GM23338 (cell line): ENCODE results near the gene MTFR1L. TPM values are rescaled to one million over a fixed set of nuclear protein-coding genes. Genes with fewer than 3 reads are reported as not detected.

Source experiments
- ATAC-seq: fragments of 200-7000 bp; cut with Tn5 transposase; 3 replicates; pipeline ENCODE4 v1.9.1; 2020
- DNase-seq: peaks from one replicate; pipeline ENCODE4 v3.0.0-alpha.2; 2015; ENCODE audit warnings: low spot score
- H2AFZ ChIP-seq: fragments of 200-600 bp; sonication (generic); 2 replicates; pipeline ENCODE4 v1.8.0; 2016; ENCODE audit warnings: antibody characterized with exemption, mild to moderate bottlenecking, moderate library complexity
- H3F3A ChIP-seq: fragments of 200-600 bp; sonication (generic); replicated peaks from 2 replicates; pipeline ENCODE4 v1.8.0; 2017; ENCODE audit warnings: antibody characterized with exemption, mixed run types, low read depth
- H3K27ac ChIP-seq: fragments of 200-600 bp; sonication (generic); 2 replicates; pipeline ENCODE4 v1.6.1; 2016; ENCODE audit warnings: low read depth
- H3K27me3 ChIP-seq: fragments of 200-600 bp; sonication (generic); 2 replicates; pipeline ENCODE4 v1.8.0; 2016; ENCODE audit warnings: mild to moderate bottlenecking, mixed run types, moderate library complexity; ENCODE audit not compliant: insufficient read depth
- H3K36me3 ChIP-seq: fragments of 200-600 bp; sonication (generic); 2 replicates; pipeline ENCODE4 v1.8.0; 2016; ENCODE audit warnings: mild to moderate bottlenecking; ENCODE audit not compliant: insufficient read depth
- H3K4me1 ChIP-seq: fragments of 200-600 bp; sonication (generic); 2 replicates; pipeline ENCODE4 v1.8.0; 2016; ENCODE audit warnings: mild to moderate bottlenecking, moderate library complexity; ENCODE audit not compliant: insufficient read depth
- H3K4me2 ChIP-seq: fragments of 200-600 bp; sonication (generic); 2 replicates; pipeline ENCODE4 v1.7.1; 2017; ENCODE audit warnings: mixed run types
- H3K4me3 ChIP-seq: fragments of 200-600 bp; sonication (generic); 2 replicates; pipeline ENCODE4 v1.6.1; 2016; ENCODE audit warnings: mixed run types
- H3K79me2 ChIP-seq: fragments of 200-600 bp; sonication (generic); replicated peaks from 2 replicates; pipeline ENCODE4 v1.8.0; 2017; ENCODE audit warnings: mild to moderate bottlenecking; ENCODE audit not compliant: insufficient read depth
- H3K9me2 ChIP-seq: fragments of 200-600 bp; sonication (generic); 2 replicates; pipeline ENCODE4 v1.8.0; 2017; ENCODE audit not compliant: insufficient read depth
- H4K20me1 ChIP-seq: fragments of 200-600 bp; sonication (generic); replicated peaks from 2 replicates; pipeline ENCODE4 v1.8.0; 2017; ENCODE audit warnings: mild to moderate bottlenecking; ENCODE audit not compliant: insufficient read depth
- H3K27ac Mint-ChIP-seq: 2 replicates; pipeline ENCODE4 v1.8.0; 2020; ENCODE audit warnings: inconsistent platforms, mild to moderate bottlenecking, moderate library complexity, mixed read lengths
- H3K27me3 Mint-ChIP-seq: 3 replicates; pipeline ENCODE4 v1.8.0; 2022; ENCODE audit warnings: low read depth, mild to moderate bottlenecking, moderate library complexity, mixed read lengths, inconsistent platforms; ENCODE audit not compliant: insufficient read depth, poor library complexity
- H3K36me3 Mint-ChIP-seq: 3 replicates; pipeline ENCODE4 v1.8.0; 2021; ENCODE audit warnings: low read depth, mild to moderate bottlenecking, inconsistent platforms, moderate library complexity, mixed read lengths
- H3K4me1 Mint-ChIP-seq: 3 replicates; pipeline ENCODE4 v1.8.0; 2020; ENCODE audit warnings: mild to moderate bottlenecking, inconsistent platforms, mixed read lengths
- H3K4me3 Mint-ChIP-seq: 3 replicates; pipeline ENCODE4 v1.8.0; 2021; ENCODE audit warnings: moderate library complexity, mild to moderate bottlenecking, inconsistent platforms, mixed read lengths
- H3K9me3 Mint-ChIP-seq: 3 replicates; pipeline ENCODE4 v1.8.0; 2020; ENCODE audit warnings: moderate library complexity, mild to moderate bottlenecking, inconsistent platforms, mixed read lengths
- CREB1 ChIP-seq: fragments of 250-450 bp; sonication (Bioruptor Pico); IDR thresholded peaks from 2 replicates; pipeline ENCODE4 v1.5.0; 2020; ENCODE audit warnings: low read depth, mild to moderate bottlenecking, moderate library complexity
- CTCF ChIP-seq, 2 experiments: fragments of 200-600 bp in 1 of 2; sonication (generic) in 1 of 2; conservative IDR thresholded peaks; 2 replicates each; pipeline versions ENCODE4 v1.5.1 to v1.6.1; 2016 to 2017; ENCODE audit warnings: antibody characterized with exemption in 2 of 2, low read depth in 2 of 2, mild to moderate bottlenecking in 2 of 2, moderate library complexity in 1 of 2
- ETS1 ChIP-seq: IDR thresholded peaks from 2 replicates; pipeline ENCODE4 v1.6.1; 2016; ENCODE audit warnings: antibody characterized with exemption
- EZH2 ChIP-seq: fragments of 200-600 bp; sonication (generic); IDR thresholded peaks from one replicate; pipeline ENCODE4 v1.8.0; 2017; ENCODE audit warnings: antibody characterized with exemption, mild to moderate bottlenecking, low read depth; ENCODE audit not compliant: unreplicated experiment
- EZH2phosphoT487 ChIP-seq: fragments of 200-600 bp; sonication (generic); IDR thresholded peaks from one replicate; pipeline ENCODE4 v1.8.1; 2018; ENCODE audit warnings: antibody characterized with exemption; ENCODE audit not compliant: unreplicated experiment
- JUNB ChIP-seq: IDR thresholded peaks from one replicate; pipeline ENCODE4 v1.6.1; 2016; ENCODE audit warnings: antibody characterized with exemption; ENCODE audit not compliant: unreplicated experiment
- NANOG ChIP-seq: IDR thresholded peaks from 2 replicates; pipeline ENCODE4 v1.6.1; 2016; ENCODE audit warnings: antibody characterized with exemption, borderline replicate concordance
- POLR2AphosphoS5 ChIP-seq: IDR thresholded peaks from 2 replicates; pipeline ENCODE4 v1.6.1; 2016; ENCODE audit warnings: antibody characterized with exemption, low read depth
- REST ChIP-seq: IDR thresholded peaks from one replicate; pipeline ENCODE4 v1.6.1; 2018; ENCODE audit warnings: antibody characterized with exemption; ENCODE audit not compliant: unreplicated experiment
- STAT1 ChIP-seq: IDR thresholded peaks from one replicate; pipeline ENCODE4 v1.6.1; 2016; ENCODE audit warnings: antibody characterized with exemption; ENCODE audit not compliant: unreplicated experiment
- ZNF114 ChIP-seq: fragments of 250-450 bp; sonication (Bioruptor Pico); IDR thresholded peaks from 2 replicates; pipeline ENCODE4 v1.5.0; 2020; ENCODE audit warnings: mild to moderate bottlenecking, moderate library complexity
- ZNF331 ChIP-seq: fragments of 250-450 bp; sonication (Bioruptor Pico); IDR thresholded peaks from 2 replicates; pipeline ENCODE4 v1.5.0; 2020; ENCODE audit warnings: low read depth, mild to moderate bottlenecking, moderate library complexity
- ZNF462 ChIP-seq: fragments of 250-450 bp; sonication (Bioruptor Pico); IDR thresholded peaks from 2 replicates; pipeline ENCODE4 v1.5.0; 2020; ENCODE audit warnings: mild to moderate bottlenecking, moderate library complexity
- polyA plus RNA-seq: library from polyadenylated mRNA; unstranded; fragments of >200 nt; fragmentation: Nextera tagmentation; extraction: Ambion mirVana; gene quantifications from 2 replicates; pipeline ENCODE4 v1.2.1, GENCODE V29; 2016
- total RNA-seq: library from RNA; depleted of rRNA; stranded (reverse); fragments of >200 nt; shearing (Covaris generic); gene quantifications from 2 replicates; pipeline ENCODE4 v1.2.3, GENCODE V29; 2014

The MTFR1L gene
- total and polyA plus RNA-seq, 2 experiments from 2014 or later: 14.8 to 22.7 TPM

- Histone ChIP-seq H3K4me3 (no peak overlapping the region), H3K9me2 (no peaks in the 10 kb centered on the region), H3K36me3 (no peaks in the 10 kb centered on the region), H3K27me3 (no peaks in the 10 kb centered on the region), H3K4me1 (peaks cover 2% of the 10 kb centered on the region), H3F3A (no peaks in the 10 kb centered on the region), H4K20me1 (no peaks in the 10 kb centered on the region), H3K79me2 (no peaks in the 10 kb centered on the region), H2AFZ (no peak overlapping the region), H3K4me2 (no peak overlapping the region), H3K27ac (no peak overlapping the region; the same call in 1 of the 2 replicates)
- no peaks in the 10 kb centered on the region for H3K36me3 Mint-ChIP-seq
- H3K9me3 Mint-ChIP-seq: no peaks in the 10 kb centered on the region
- H3K27ac Mint-ChIP-seq: peak overlapping the region; percentile 56; the same call in 1 of the 2 replicates
- peaks cover 11% of the 10 kb centered on the region for H3K27me3 Mint-ChIP-seq
- ATAC-seq: no peak
- H3K4me1 Mint-ChIP-seq: peaks cover 30% of the 10 kb centered on the region
- DNase-seq: no peak
- TF ChIP-seq CTCF (conservative IDR thresholded peaks at IDR 0.05; ENCODE audit: low read depth in 2 of 2): no peak
- no peak for TF ChIP-seq CREB1
- TF ChIP-seq STAT1: no peak
- TF ChIP-seq ETS1: no peak
- no peak for TF ChIP-seq POLR2AphosphoS5
- no peak for TF ChIP-seq EZH2phosphoT487
- TF ChIP-seq NANOG: no peak
- no peak for TF ChIP-seq EZH2
- TF ChIP-seq ZNF462 (CRISPR knock-in tag): no peak
- no peak for TF ChIP-seq REST
- no peak for TF ChIP-seq ZNF114
- no peak for TF ChIP-seq JUNB
- TF ChIP-seq ZNF331 (CRISPR knock-in tag): no peak
- no peak overlapping the region; the same call in 2 of the 3 replicates for H3K4me3 Mint-ChIP-seq
Measured at GRCh38 chr1:25770541-25771220, 49.1 kb upstream of the MTFR1L start.
